ENCODE measurements around the gene ALS2CL.

ALS2CL gene

DNA sequence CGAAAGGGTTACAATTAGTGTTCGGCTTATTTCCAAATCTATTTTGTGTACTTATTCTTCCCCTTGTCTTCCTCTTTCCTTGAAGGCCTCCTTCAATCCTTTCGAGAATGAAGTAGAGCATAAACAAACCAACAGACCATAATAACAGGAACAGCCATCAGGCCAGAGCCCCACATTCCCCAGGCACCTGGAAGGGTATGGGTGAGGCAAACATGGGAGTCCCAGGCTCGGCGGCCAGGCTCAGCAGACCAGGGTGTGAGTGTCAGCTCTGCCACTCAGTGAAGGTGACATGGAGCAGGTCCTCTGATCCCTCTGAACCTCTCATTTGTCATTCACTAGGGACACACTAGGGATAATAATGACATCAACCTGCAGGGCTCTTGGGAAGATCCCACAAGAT is 13.8 kb downstream of the ALS2CL start:
- DNase-seq (ENCODE audit: extremely low read depth, low read depth), result no peak
- TF ChIP-seq, protein P1, sequence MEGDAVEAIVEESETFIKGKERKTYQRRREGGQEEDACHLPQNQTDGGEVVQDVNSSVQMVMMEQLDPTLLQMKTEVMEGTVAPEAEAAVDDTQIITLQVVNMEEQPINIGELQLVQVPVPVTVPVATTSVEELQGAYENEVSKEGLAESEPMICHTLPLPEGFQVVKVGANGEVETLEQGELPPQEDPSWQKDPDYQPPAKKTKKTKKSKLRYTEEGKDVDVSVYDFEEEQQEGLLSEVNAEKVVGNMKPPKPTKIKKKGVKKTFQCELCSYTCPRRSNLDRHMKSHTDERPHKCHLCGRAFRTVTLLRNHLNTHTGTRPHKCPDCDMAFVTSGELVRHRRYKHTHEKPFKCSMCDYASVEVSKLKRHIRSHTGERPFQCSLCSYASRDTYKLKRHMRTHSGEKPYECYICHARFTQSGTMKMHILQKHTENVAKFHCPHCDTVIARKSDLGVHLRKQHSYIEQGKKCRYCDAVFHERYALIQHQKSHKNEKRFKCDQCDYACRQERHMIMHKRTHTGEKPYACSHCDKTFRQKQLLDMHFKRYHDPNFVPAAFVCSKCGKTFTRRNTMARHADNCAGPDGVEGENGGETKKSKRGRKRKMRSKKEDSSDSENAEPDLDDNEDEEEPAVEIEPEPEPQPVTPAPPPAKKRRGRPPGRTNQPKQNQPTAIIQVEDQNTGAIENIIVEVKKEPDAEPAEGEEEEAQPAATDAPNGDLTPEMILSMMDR (IDR thresholded peaks at IDR 0.05; ENCODE audit: low read depth, low read length, missing control alignments), result no peak
- H3K4me3 ChIP-seq (replicated peaks; ENCODE audit: low read depth, low read length), result no peak overlapping the region

- no peak overlapping the region for H3K4me3 ChIP-seq (replicated peaks; ENCODE audit: low read depth, low read length)
- TF ChIP-seq, protein P1 (IDR thresholded peaks at IDR 0.05; ENCODE audit: low read depth, low read length, missing control alignments), result no peak
- DNase-seq (ENCODE audit: extremely low read depth, low read depth), result no peak
Measured at GRCh38 chr3:46678280-46678679, 15.2 kb downstream of the ALS2CL start.

GRCh38 chr3:46677411-46677726 is 16.1 kb downstream of the ALS2CL start:
- H3K4me3 ChIP-seq (replicated peaks; ENCODE audit: low read depth, low read length), result no peak overlapping the region
- TF ChIP-seq, protein P1 (IDR thresholded peaks at IDR 0.05; ENCODE audit: low read depth, low read length, missing control alignments), result no peak
- DNase-seq (ENCODE audit: extremely low read depth, low read depth), result no peak

DNA sequence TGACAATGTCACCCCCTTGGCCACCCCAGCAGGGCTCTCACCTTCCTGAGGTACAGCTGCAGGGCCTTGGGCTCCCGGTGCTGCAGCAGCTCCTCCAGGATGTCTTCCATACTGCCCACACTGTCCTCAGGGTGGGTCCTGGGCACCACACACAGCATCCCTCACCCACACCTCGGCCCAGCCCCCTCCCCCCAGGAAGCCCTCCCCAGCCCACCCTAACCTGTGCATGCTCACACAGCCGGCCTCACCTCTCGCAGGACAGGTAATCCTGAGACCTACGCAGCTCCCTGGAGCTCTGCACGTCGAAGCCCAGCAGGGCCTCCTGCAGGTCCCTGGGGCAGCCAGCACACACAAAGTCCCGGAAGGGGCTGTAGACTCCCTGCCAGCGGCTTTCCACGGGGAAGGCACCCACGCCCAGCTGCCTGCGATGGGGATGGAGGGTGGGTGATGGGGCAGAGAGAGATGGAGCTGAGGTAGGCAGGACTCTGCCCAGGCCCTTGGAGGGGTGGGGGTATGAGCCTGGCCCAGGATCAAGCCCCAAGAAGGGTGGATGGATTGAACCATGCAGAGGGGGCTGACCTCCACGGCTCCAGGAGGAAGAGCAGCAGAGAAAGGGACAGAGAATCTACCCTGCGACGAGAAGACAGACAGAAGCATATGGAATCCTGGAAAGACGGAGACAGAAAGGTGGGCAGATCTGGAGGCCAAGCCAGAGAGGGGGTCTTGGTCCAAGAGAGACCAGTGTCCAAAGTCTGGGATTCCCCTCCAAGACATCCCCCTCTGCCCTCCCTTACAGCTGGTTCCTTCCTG is 16.7 kb downstream of the ALS2CL start:
- TF ChIP-seq, protein P1 (IDR thresholded peaks at IDR 0.05; ENCODE audit: low read depth, low read length, missing control alignments), result no peak
- no peak overlapping the region for H3K4me3 ChIP-seq (replicated peaks; ENCODE audit: low read depth, low read length)
- no peak for DNase-seq (ENCODE audit: extremely low read depth, low read depth)

DNA sequence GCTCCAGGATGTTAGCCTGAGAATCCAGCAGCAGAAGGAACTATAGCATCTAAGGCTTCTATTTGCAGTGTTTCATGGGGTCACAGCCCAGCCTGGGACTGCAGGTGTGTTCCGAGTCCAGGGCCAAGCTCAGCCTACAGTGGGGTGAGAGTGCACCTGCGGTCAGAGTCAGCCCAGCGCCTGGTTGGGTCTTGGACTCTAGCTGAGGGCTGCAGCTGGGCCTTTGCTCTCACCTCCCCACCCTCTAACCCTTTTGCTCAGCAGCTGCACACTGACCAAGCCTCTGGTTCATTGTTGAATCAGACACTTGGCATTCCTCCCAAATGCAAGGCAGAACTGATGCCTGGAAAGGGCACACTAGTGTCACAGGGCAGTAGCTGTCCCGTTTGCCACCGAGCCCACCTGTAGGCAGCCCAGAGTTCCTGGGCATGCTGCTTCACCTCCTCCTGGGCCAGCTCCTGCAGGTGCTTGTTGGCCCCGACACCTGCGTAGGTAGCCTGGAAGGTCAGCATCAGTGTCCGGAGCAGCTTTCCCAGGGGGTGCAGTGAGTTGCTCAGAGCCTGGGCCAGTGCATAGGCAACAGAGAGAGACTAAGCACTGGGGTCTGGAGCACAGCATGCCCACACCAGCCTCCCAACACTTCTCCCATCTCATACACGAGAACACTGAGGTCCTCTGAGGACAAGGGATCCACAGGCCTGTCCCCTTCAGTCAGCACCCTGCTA is 17.5 kb downstream of the ALS2CL start:
- no peak overlapping the region for H3K4me3 ChIP-seq (replicated peaks; ENCODE audit: low read depth, low read length)
- TF ChIP-seq, protein P1 (IDR thresholded peaks at IDR 0.05; ENCODE audit: low read depth, low read length, missing control alignments), result no peak
- DNase-seq (ENCODE audit: extremely low read depth, low read depth), result no peak

DNA sequence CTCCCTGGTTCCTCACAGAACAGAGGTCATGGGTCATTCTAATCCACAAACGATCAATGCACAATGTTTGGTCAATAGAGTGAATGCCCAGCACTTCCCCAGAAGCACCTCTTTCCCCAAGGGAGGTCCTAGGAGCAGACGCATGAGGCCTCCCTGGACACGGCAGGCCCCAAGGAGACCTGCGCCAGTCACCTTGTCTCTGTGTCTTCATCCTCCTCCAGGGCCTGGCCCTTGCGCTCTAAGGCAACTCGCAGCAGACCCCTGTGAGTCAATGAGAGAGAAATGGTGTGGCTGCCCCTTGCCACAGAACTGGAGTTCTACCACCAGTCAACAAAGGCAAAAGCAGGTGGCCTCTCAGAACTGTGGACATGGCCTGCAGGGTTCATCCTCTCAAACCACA is 18.1 kb downstream of the ALS2CL start:
- no peak for DNase-seq (ENCODE audit: extremely low read depth, low read depth)
- TF ChIP-seq, protein P1 (IDR thresholded peaks at IDR 0.05; ENCODE audit: low read depth, low read length, missing control alignments), result no peak
- H3K4me3 ChIP-seq (replicated peaks; ENCODE audit: low read depth, low read length), result no peak overlapping the region

Data from HFF-Myc (cell line).